A549 (cell line): ENCODE measurements around the gene FAM72C. TPM values are rescaled to one million over a fixed set of nuclear protein-coding genes. Genes with fewer than 3 reads are reported as not detected.
"Not testable (repeated sequence)": the region's sequence is repeated elsewhere in the genome, so short reads cannot be mapped to it uniquely, and the experiment has no call there.

Experiments used
- ATAC-seq, 2 experiments: fragments of 200-7000 bp in 1 of 2; fragments of >200 bp in 1 of 2; cut with Nextera tagmentation in 1 of 2; cut with Tn5 transposase in 1 of 2; 3 replicates each; pipeline versions ENCODE4 v1.8.0 to v1.9.1; 2018 to 2020; ENCODE audit warnings: mild to moderate bottlenecking in 1 of 2, moderate library complexity in 1 of 2
- CTCF ChIA-PET: fragments of 300-600 bp; sonication (Branson Sonifier 250); formaldehyde crosslinking; extraction: SDS; loops from one replicate; lab custom pipeline; 2021; ENCODE audit warnings: antibody characterized with exemption, inconsistent platforms; lab: Yijun Ruan, JAX
- POLR2A ChIA-PET: fragments of 350-600 bp; formaldehyde crosslinking; extraction: SDS; loops from one replicate; lab custom pipeline; 2021; ENCODE audit warnings: antibody characterized with exemption, inconsistent platforms; lab: Yijun Ruan, JAX
- DNase-seq, 2 experiments: peaks; one replicate each; pipeline versions ENCODE4 v3.0.0 to v3.0.0-alpha.2; 2011 to 2016; ENCODE audit warnings: low read depth in 1 of 2, low spot score in 1 of 2
- FAIRE-seq: peaks from 2 replicates; lab custom pipeline; 2011; peaks lifted over from hg19 to GRCh38; lab: Jason Lieb, UNC
- H3K27ac ChIP-seq, 2 experiments: fragments of >200 bp; sonication (Bioruptor Twin); formaldehyde crosslinking; 3 replicates each; pipeline ENCODE4 v1.5.1; 2016 to 2017
- H3K4me1 ChIP-seq: fragments of >200 bp; sonication (Bioruptor Twin); formaldehyde crosslinking; 3 replicates; pipeline ENCODE4 v1.6.1; 2016
- H3K4me2 ChIP-seq: fragments of >200 bp; sonication (Bioruptor Twin); formaldehyde crosslinking; 3 replicates; pipeline ENCODE4 v1.6.1; 2016
- H3K4me3 ChIP-seq: fragments of >200 bp; sonication (Bioruptor Twin); formaldehyde crosslinking; 3 replicates; pipeline ENCODE4 v1.5.1; 2016
- H3K9me3 ChIP-seq: fragments of >200 bp; sonication (Bioruptor Twin); formaldehyde crosslinking; 3 replicates; pipeline ENCODE4 v1.6.1; 2016
- WGBS: methylation state at CpG from one replicate; pipeline ENCODE4 v1.1.6; 2017; ENCODE audit errors: missing lambda C conversion rate; 5-methylcytosine and 5-hydroxymethylcytosine counted together
- polyA plus RNA-seq, 4 experiments: library from polyadenylated mRNA; depleted of rRNA in 3 of 4; stranded (reverse); fragments of >200 nt; fragmentation: RNase III in 1 of 4; extraction: RNeasy Plus Mini Kit Qiagen cat#74134 plus additional on column Dnase treatment in 1 of 4; gene quantifications; 2 replicates in 3 of 4; 3 replicates in 1 of 4; pipeline ENCODE4 v1.2.3, GENCODE V29; 2011 to 2017
- small RNA-seq, 6 experiments: library from RNA; depleted of rRNA; stranded (forward); fragments of <200 nt; gene quantifications; one replicate each; pipeline ENCODE3, GENCODE V24; 2012

Gene FAM72C
- polyA plus RNA-seq, 2 of the 4 experiments (the other 2 are of a cell fraction): 10.9 to 15.3 TPM

- CTCF ChIA-PET, H3K4me1 ChIP-seq, POLR2A ChIA-PET, ATAC-seq, H3K9me3 ChIP-seq, DNase-seq, FAIRE-seq, H3K4me2 ChIP-seq, H3K4me3 ChIP-seq, H3K27ac ChIP-seq: not testable (repeated sequence)
- WGBS: 93% methylated on average over 7 of the region's 7 CpGs
These were observed 58.1 kb downstream of the FAM72C start for GRCh38 chr1:143913705-143914104.

Small RNA genes lying within 50 kb of the gene (small RNA-seq; reads per million reads assigned to genes)
- 0 reads per million in 6 experiments for gene HIST2H3PS2
